Cardiac muscle cell (in vitro differentiated cells and primary cell): ENCODE results near the gene PSPN. TPM values are rescaled to one million over a fixed set of nuclear protein-coding genes. Genes with fewer than 3 reads are reported as not detected.
A peak's percentile ranks its signal among the peaks of the same experiment; 100 is the strongest.

Source experiments
- DNase-seq, 2 donors: peaks; one replicate each; pipeline versions ENCODE4 v3.0.0 to v3.0.0-alpha.2; 2010 to 2017; ENCODE audit warnings: low read depth in 1 of 2, low spot score in 1 of 2
- H3K27ac ChIP-seq: fragments of 200-600 bp; sonication (generic); 2 replicates; pipeline ENCODE4 v1.5.1; 2016
- H3K27me3 ChIP-seq: fragments of 200-600 bp; sonication (generic); 2 replicates; pipeline ENCODE4 v1.6.0; 2016; ENCODE audit warnings: control low read depth
- H3K36me3 ChIP-seq: fragments of 200-600 bp; sonication (generic); 2 replicates; pipeline ENCODE4 v1.5.1; 2016; ENCODE audit warnings: control low read depth
- H3K4me1 ChIP-seq: fragments of 200-600 bp; sonication (generic); 2 replicates; pipeline ENCODE4 v1.8.1; 2017; ENCODE audit warnings: low read depth, mild to moderate bottlenecking, mixed run types
- H3K4me3 ChIP-seq: fragments of 200-600 bp; sonication (generic); 2 replicates; pipeline ENCODE4 v1.5.1; 2016; ENCODE audit warnings: mild to moderate bottlenecking
- H3K9me3 ChIP-seq: fragments of 200-600 bp; sonication (generic); 2 replicates; pipeline ENCODE4 v1.5.1; 2017; ENCODE audit warnings: low read depth, mild to moderate bottlenecking, control low read depth
- polyA plus RNA-seq: library from polyadenylated mRNA; unstranded; fragments of >200 nt; fragmentation: Nextera tagmentation; extraction: Ambion mirVana; gene quantifications from 2 replicates; pipeline ENCODE4 v1.2.1, GENCODE V29; 2016
- total RNA-seq: library from RNA; depleted of rRNA; stranded (reverse); fragments of >200 nt; gene quantifications from 2 replicates; pipeline ENCODE4 v1.2.3, GENCODE V29; 2016
- TF ChIP-seq, protein P1 (sequence below): IDR thresholded peaks from 2 replicates; pipeline ENCODE4 v1.5.1; 2012; ENCODE audit warnings: low read depth, mild to moderate bottlenecking, low read length

Gene PSPN
- total and polyA plus RNA-seq, 2 experiments from 2014 or later: 3.0 TPM

DNA sequence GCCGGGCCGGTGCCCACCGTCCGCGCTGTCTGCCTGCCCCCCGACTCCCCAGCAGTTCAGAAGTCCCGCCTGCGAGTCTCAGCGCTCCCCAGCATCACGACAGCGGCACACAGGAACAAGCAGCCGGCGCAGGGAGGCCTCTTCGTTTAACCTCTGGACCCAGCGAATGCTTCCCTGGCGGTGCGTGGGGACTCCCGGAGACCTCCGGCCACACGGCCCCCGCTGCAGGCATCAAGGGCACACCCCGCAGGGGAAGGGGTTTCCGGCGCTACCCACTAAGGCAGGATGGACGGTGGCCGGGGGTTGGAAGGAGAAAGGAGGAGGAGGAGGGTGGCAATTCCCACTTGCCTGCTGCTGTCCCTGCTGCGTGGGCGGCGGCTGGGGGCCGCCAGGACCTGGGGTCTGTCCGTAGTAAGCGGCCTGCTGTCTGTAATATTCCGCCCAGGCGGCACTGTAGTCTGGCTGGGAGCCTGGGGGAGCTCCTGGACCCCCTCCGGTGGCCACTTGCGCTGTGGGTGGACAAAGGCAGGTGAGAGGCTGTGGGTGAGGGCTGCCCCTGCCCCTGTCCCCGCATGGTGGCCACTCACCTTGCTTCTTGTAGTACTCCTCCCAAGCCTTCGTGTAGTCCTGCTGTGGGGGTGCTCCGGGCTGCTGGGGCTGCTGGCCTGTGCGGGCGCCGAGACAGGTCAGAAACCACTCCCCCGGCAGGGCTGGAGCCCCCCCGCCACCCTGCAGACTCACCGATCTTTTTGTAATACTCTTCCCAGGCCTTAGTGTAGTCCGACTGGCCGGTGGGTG lies 39.3 kb upstream of the PSPN start:
- peaks cover 52% of the 10 kb centered on the region for H3K36me3 ChIP-seq
- no peak for DNase-seq
- H3K9me3 ChIP-seq: no peaks in the 10 kb centered on the region
- TF ChIP-seq, protein P1, sequence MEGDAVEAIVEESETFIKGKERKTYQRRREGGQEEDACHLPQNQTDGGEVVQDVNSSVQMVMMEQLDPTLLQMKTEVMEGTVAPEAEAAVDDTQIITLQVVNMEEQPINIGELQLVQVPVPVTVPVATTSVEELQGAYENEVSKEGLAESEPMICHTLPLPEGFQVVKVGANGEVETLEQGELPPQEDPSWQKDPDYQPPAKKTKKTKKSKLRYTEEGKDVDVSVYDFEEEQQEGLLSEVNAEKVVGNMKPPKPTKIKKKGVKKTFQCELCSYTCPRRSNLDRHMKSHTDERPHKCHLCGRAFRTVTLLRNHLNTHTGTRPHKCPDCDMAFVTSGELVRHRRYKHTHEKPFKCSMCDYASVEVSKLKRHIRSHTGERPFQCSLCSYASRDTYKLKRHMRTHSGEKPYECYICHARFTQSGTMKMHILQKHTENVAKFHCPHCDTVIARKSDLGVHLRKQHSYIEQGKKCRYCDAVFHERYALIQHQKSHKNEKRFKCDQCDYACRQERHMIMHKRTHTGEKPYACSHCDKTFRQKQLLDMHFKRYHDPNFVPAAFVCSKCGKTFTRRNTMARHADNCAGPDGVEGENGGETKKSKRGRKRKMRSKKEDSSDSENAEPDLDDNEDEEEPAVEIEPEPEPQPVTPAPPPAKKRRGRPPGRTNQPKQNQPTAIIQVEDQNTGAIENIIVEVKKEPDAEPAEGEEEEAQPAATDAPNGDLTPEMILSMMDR: no peak
- H3K4me1 ChIP-seq: no peaks in the 10 kb centered on the region
- H3K27ac ChIP-seq: no peak overlapping the region
- no peak overlapping the region for H3K4me3 ChIP-seq
- no peaks in the 10 kb centered on the region for H3K27me3 ChIP-seq

- no peak for DNase-seq
Observed at GRCh38 chr19:6413721-6414643, 38.2 kb upstream of the PSPN start.

DNA sequence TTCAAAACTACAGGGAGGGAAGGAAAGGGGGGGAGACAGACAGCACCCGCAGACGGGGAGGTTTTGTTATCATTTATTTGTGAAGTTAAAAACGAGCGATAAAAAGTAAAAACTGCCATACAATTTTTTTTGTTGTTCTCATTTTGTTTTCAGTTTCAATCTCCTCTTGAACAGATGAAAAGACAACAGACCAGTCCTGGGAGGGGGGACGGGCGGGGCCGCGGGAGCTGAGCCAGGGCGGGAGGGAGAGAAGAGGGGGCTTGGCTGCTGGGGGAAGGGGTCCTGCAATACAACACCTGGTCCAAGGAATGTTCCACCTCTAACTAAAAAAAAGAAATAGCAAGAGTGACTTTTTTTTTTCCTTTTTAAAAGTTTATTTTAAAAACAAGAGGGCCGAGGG lies 37.6 kb upstream of the PSPN start:
- Histone ChIP-seq H3K36me3 (peaks cover 41% of the 10 kb centered on the region), H3K4me1 (no peaks in the 10 kb centered on the region), H3K27ac (no peak overlapping the region), H3K9me3 (no peaks in the 10 kb centered on the region), H3K27me3 (no peaks in the 10 kb centered on the region), H3K4me3 (no peak overlapping the region)
- DNase-seq: no peak
- TF ChIP-seq, protein P1: no peak

More at GRCh38 chr19:6413721-6414643, 38.2 kb upstream of the PSPN start:
- Histone ChIP-seq H3K9me3 (no peaks in the 10 kb centered on the region), H3K36me3 (peaks cover 46% of the 10 kb centered on the region), H3K27ac (peak overlapping the region; percentile 43), H3K4me3 (no peak overlapping the region), H3K27me3 (no peaks in the 10 kb centered on the region), H3K4me1 (no peaks in the 10 kb centered on the region)
- TF ChIP-seq, protein P1: no peak

- peak overlapping the region; percentile 54 for H3K27ac ChIP-seq
- no peak overlapping the region for H3K4me3 ChIP-seq
- peak; percentile 27 to 67 for DNase-seq
Observed at GRCh38 chr19:6412447-6413091, 36.8 kb upstream of the PSPN start.

DNA sequence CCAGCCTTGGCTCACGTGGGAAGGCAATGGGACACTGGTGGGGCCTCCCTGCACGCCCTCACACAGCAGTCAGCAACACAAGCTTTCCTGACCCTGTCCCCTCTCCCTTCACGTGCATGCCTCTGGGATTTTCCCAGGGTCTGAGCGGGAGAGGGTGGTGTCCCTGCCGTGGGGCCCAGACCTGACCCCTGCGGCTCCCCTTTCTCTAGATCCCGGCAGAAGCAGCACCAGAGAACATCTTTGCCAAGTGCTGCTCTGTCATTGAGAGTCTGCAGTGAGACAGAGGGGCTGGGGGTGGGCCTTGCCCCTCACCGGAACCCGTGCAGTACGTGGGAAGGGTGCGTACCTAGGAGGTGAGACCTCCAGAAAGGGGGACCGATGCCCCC lies 36.3 kb upstream of the PSPN start:
- Histone ChIP-seq H3K36me3 (peaks cover 30% of the 10 kb centered on the region), H3K9me3 (no peaks in the 10 kb centered on the region), H3K27me3 (no peaks in the 10 kb centered on the region), H3K4me3 (no peak overlapping the region), H3K4me1 (no peaks in the 10 kb centered on the region), H3K27ac (peak overlapping the region; percentile 39)
- DNase-seq: no peak
- TF ChIP-seq, protein P1: no peak

More at GRCh38 chr19:6412447-6413091, 36.8 kb upstream of the PSPN start:
- Histone ChIP-seq H3K9me3 (no peaks in the 10 kb centered on the region), H3K4me1 (no peaks in the 10 kb centered on the region), H3K27me3 (no peaks in the 10 kb centered on the region), H3K36me3 (peaks cover 35% of the 10 kb centered on the region)
- TF ChIP-seq, protein P1: peak; percentile 60
